ENCODE measurements around the gene INPP5D. TPM values are rescaled to one million over a fixed set of nuclear protein-coding genes. Genes with fewer than 3 reads are reported as not detected.

Gene INPP5D
- total and polyA plus RNA-seq, 2 of the 13 experiments (the other 11 are each of a cell fraction or from before 2014, with no cell fraction given): 16.7 to 18.0 TPM

- TF ChIP-seq, protein P1, sequence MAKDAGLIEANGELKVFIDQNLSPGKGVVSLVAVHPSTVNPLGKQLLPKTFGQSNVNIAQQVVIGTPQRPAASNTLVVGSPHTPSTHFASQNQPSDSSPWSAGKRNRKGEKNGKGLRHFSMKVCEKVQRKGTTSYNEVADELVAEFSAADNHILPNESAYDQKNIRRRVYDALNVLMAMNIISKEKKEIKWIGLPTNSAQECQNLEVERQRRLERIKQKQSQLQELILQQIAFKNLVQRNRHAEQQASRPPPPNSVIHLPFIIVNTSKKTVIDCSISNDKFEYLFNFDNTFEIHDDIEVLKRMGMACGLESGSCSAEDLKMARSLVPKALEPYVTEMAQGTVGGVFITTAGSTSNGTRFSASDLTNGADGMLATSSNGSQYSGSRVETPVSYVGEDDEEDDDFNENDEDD (CRISPR knock-in tag; IDR thresholded peaks at IDR 0.05; ENCODE audit: borderline replicate concordance): no peak
- TF ChIP-seq ZNF430 (CRISPR knock-in tag; IDR thresholded peaks at IDR 0.05): no peak
- TF ChIP-seq ZNF263 (CRISPR knock-in tag; IDR thresholded peaks at IDR 0.05): no peak
- no peak for TF ChIP-seq ZNF34 (CRISPR knock-in tag; IDR thresholded peaks at IDR 0.05; ENCODE audit: borderline replicate concordance)
- TF ChIP-seq MEF2D (CRISPR knock-in tag; IDR thresholded peaks at IDR 0.05): no peak
- no peak; the same call in 1 of the 2 replicates for TF ChIP-seq ZNF891 (CRISPR knock-in tag; IDR thresholded peaks at IDR 0.05)
- no peak for TF ChIP-seq ZNF557 (CRISPR knock-in tag; IDR thresholded peaks at IDR 0.05)
- TF ChIP-seq NKX3-1 (CRISPR knock-in tag; IDR thresholded peaks at IDR 0.05): no peak
- no peak for TF ChIP-seq SETDB1 (CRISPR knock-in tag; IDR thresholded peaks at IDR 0.05; ENCODE audit: borderline replicate concordance)
- no peak for TF ChIP-seq ATF4 (CRISPR knock-in tag; IDR thresholded peaks at IDR 0.05)
- no peak for TF ChIP-seq SYNCRIP (IDR thresholded peaks at IDR 0.05; ENCODE audit: insufficient read depth, low read depth, low read length)
- TF ChIP-seq ZBTB14 (CRISPR knock-in tag; IDR thresholded peaks at IDR 0.05): no peak
- TF ChIP-seq RFX1 (IDR thresholded peaks at IDR 0.05): no peak
- TF ChIP-seq CCAR2 (optimal IDR thresholded peaks at IDR 0.05; ENCODE audit: low read depth, low read length): no peak
- TF ChIP-seq ZNF703 (CRISPR knock-in tag; IDR thresholded peaks at IDR 0.05; ENCODE audit: borderline replicate concordance): no peak; the same call in 1 of the 2 replicates
- peak; percentile 5; the same call in 1 of the 2 replicates for TF ChIP-seq ZNF687 (CRISPR knock-in tag; IDR thresholded peaks at IDR 0.05)
- no peak for TF ChIP-seq MXD3 (CRISPR knock-in tag; IDR thresholded peaks at IDR 0.05)
- TF ChIP-seq CEBPG (CRISPR knock-in tag; IDR thresholded peaks at IDR 0.05): peak; percentile 81
- TF ChIP-seq ZNF772 (CRISPR knock-in tag; IDR thresholded peaks at IDR 0.05): no peak
- no peak for TF ChIP-seq BCLAF1 (IDR thresholded peaks at IDR 0.05)
Measured at GRCh38 chr2:233063976-233064411, 3.9 kb downstream of the INPP5D start (continued).
